Measurements from ENCODE around the gene UBL4A. TPM values are rescaled to one million over a fixed set of nuclear protein-coding genes. Genes with fewer than 3 reads are reported as not detected.

The UBL4A gene
- total and polyA plus RNA-seq, 9 of the 15 experiments (the other 6 are each of a cell fraction or from before 2014, with no cell fraction given): 15.2 to 140 (median 100) TPM

- TF ChIP-seq ARID4B (CRISPR knock-in tag; IDR thresholded peaks at IDR 0.05) (peak; percentile 87), MYNN (IDR thresholded peaks at IDR 0.05) (peak; percentile 73), MYNN (CRISPR knock-in tag; IDR thresholded peaks at IDR 0.05) (no peak), ZNF133 (CRISPR knock-in tag; IDR thresholded peaks at IDR 0.05) (no peak), SP1 (CRISPR knock-in tag; IDR thresholded peaks at IDR 0.05) (peak; percentile 83), CC2D1A (IDR thresholded peaks at IDR 0.05) (peak; percentile 92), XRCC3 (IDR thresholded peaks at IDR 0.05) (no peak), ELF1 (tag; IDR thresholded peaks at IDR 0.05) (no peak), STAG1 (CRISPR knock-in tag; IDR thresholded peaks at IDR 0.05; ENCODE audit: borderline replicate concordance) (peak; percentile 100), HES1 (IDR thresholded peaks at IDR 0.05; ENCODE audit: low read depth) (no peak), CREM (IDR thresholded peaks at IDR 0.05; ENCODE audit: low read depth) (peak; percentile 62), DNMT1 (IDR thresholded peaks at IDR 0.05) (no peak), ZHX1 (conservative IDR thresholded peaks at IDR 0.05; ENCODE audit: low read length) (0 out of 2 replicates have a peak, but pooled peaks have one; percentile 48), ATF7 (IDR thresholded peaks at IDR 0.05) (peak; percentile 48), ZNF384 (IDR thresholded peaks at IDR 0.05; ENCODE audit: low read depth, low read length) (0 out of 2 replicates have a peak, but pooled peaks have one; percentile 38), GABPB1 (CRISPR knock-in tag; IDR thresholded peaks at IDR 0.05) (peak; percentile 79), ZNF143 (CRISPR knock-in tag; IDR thresholded peaks at IDR 0.05) (0 out of 2 replicates have a peak, but pooled peaks have one; percentile 29), U2AF1 (optimal IDR thresholded peaks at IDR 0.05; ENCODE audit: low read depth, low read length) (no peak), CTCF (IDR thresholded peaks at IDR 0.05 in 2 of 3, conservative IDR thresholded peaks at IDR 0.05 in 1 of 3; ENCODE audit: insufficient read depth in 2 of 3, low read depth in 1 of 3, low read length in 3 of 3) (peak; percentile 99 to 100 (median 99)), TGIF2 (CRISPR knock-in tag; IDR thresholded peaks at IDR 0.05) (no peak)
Observed at GRCh38 chrX:154534526-154535322, 48.3 kb upstream of the UBL4A start (continued).
